ENCODE measurements around the gene OR4F6. TPM values are rescaled to one million over a fixed set of nuclear protein-coding genes. Genes with fewer than 3 reads are reported as not detected.

OR4F6 gene
- total RNA-seq, 1 donor from 2014 or later = not detected

DNA sequence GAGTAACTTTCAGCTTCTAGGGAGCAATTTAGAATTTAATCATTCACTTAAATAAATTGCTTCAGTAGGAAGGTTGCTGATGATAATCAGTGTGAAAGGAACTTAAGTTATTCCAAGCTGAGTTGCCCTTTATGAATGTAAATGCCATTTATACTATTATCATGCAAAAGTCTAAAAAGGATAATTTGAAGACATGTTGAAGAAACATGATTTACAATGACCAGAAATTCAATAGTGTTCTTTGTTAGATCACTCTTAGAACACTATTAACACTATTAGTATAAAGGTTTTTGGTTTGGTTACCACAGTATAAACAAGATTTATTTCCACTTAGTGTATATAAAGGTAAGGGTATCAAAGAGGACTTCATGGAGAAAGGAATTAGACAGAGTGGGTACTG, 1.6 kb downstream of the OR4F6 start:
- no peak for DNase-seq (ENCODE audit: low read depth)

DNA sequence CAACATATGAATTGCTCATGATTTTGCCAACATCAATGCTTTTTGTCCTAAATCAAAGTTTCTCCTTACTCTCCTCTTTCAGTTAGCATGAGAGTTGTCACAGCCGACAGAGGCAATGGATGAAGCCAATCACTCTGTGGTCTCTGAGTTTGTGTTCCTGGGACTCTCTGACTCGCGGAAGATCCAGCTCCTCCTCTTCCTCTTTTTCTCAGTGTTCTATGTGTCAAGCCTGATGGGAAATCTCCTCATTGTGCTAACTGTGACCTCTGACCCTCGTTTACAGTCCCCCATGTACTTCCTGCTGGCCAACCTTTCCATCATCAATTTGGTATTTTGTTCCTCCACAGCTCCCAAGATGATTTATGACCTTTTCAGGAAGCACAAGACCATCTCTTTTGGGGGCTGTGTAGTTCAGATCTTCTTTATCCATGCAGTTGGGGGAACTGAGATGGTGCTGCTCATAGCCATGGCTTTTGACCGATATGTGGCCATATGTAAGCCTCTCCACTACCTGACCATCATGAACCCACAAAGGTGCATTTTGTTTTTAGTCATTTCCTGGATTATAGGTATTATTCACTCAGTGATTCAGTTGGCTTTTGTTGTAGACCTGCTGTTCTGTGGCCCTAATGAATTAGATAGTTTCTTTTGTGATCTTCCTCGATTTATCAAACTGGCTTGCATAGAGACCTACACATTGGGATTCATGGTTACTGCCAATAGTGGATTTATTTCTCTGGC, 2.5 kb downstream of the OR4F6 start:
- no peak for DNase-seq (ENCODE audit: low read depth)

DNA sequence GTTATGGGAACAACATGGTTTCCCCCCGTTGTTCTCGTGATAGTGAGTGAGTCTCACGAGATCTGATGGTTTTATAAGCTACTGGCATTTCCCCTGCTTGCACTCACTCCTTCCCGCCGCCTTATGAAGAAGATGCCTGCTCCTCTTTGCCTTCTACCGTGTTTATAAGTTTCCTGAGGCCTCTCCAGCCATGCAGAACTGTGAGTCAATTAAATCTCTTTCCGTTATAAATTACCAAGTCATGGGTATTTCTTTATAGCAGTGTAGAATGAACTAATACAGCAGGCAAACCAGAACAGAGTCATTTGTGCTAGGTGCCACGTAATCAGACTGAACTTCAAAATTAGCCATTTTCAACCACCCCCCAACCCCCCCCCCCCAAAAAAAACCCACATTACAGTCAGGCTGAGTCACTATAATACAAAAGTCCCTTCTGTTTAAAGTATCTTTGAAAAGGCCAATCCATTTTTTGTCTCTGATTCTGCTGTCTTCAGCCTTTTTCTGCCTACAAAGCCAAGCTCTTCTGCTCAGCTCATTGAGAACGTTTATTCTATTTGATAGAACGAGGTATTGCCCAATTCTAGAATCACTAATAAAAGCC, 4.1 kb downstream of the OR4F6 start:
- peak; percentile 97 for DNase-seq (ENCODE audit: low read depth)

DNA sequence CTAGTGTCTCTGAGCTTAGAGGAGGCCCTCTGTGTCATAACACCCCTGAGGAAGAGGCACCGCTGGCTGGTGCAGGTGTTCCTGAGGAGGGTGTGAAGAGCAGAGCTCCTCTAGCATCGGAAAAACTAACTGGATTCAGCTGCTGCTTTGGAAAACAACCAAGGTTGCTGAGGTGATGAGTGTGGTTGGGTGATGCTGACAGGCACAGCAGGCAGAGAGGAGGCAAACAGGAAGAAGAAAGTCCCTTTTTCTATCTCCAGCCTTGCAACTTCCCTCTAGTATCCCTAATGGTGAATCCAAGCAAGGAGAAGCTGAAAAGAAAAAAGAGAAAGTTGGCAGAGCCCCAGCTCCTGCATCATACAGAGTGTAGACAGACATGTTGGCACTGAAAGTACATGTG, 4.9 kb downstream of the OR4F6 start:
- peak; percentile 89 for DNase-seq (ENCODE audit: low read depth)

DNA sequence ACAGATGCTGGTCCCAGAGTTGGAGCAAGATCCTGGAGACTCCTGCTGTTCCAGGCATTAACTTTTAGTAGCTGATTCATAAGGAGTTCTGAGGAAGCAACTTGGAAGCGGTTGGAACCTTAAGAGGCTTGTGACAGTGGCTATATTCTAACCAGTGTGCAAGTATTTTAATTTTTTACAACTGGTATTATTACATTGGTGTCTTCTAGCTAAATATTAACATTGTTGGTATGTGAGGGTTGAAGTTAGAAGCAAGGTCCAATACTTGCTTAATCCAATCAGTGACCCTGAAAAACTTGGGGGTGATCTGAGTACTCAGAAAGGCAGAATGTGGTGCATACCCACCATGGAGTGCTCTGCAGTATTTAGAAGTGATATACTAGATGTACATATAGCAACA, 7.1 kb downstream of the OR4F6 start:
- peak; percentile 75 for DNase-seq (ENCODE audit: low read depth)

DNA sequence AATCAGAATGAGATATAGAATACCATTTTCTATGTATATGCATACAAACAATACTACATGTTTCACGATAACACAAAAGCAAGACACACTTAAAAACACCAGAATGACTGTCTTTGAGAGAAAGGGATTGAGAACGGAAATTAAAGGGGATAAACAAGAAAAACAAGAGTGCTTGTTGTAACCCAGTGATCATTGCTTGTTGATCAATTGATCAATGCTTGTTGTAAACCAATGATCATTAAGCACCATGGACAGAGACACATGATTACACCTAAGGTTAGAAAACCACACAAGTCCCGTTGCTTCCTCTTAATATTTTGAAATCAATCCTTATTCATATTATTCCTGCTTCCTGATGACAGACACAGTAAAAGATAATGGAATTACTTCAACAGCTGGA, 7.6 kb downstream of the OR4F6 start:
- peak; percentile 46 for DNase-seq (ENCODE audit: low read depth)

DNA sequence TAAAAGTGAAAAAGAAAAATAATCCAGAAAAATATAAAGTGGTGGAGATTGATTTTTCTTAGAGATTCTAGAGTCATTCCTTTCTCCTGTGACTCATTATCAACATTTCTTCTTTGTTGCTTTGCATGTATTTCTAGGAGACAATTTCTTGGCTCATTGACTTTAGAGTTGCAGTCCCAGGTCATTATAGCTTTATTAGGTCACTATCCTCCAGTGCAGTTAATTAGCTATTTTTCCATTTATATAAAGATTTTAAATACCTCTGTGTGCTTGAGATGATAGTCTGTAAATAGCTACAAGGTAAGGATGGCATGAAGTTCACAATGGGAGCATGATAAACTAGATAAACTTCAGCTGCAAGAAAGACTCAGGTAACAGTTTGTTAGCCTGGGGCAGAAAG, 8.6 kb downstream of the OR4F6 start, which contains the start of gene OR4F15:
TSS of gene OR4F15 (plus strand) at position 301 of the 400 bp plus-strand sequence. CDS start 5,985 bp downstream, outside the sequence.
- peak; percentile 29 for DNase-seq (ENCODE audit: low read depth)

DNA sequence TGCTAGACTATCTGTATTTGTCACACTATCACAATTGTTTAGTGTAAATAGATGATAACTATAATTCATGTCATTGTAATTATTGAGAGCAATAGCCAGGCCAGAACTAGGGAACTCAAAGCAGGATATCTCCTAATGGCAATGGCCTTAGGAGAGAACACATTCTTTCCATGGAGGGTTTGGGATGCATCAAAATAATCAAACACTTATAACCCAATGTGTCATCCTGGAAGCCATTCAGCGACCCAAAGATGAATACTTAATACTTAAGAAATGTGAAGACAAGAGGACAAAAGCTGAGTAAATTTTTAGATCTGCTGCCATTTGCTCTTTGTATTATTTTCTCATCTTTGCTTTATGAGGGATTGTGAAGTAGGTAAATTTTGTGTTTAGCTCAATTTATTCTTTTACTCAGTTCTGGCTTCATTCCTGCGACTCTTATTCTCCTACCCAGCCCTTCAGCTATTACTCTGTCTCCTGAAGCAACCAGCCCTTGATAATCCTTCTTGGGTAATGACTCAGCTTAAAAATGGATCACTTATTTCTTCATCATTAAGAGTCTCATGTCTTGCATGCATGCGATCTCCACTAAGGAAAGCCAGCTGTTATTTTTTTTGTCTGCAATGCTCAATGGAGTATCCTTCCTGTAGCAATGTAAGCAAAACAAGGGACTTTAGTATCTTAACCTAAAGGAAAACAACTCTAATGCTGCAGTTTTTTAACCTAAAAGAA, 10.7 kb downstream of the OR4F6 start:
- peak; percentile 95 for DNase-seq (ENCODE audit: low read depth)

DNA sequence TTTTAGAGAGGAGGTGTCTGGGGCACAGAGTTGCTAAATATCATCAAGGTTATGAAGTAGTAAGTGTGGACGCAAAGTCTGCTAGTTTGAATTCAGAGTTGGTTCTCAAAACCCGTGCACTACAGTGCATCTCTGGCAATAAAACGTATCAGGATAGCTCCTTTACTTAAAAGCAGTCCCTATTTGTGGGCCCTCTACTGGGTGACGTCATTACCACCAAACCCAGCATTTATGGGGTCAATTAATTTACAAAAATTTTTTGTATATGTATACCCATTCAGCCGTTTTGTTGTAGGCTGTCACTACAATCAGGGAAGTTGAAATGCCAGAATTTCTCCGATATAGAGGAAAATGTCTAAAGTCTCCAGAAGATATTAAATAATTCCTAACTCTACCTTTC, 17.5 kb downstream of the OR4F6 start:
- DNase-seq (ENCODE audit: low read depth) = no peak

DNA sequence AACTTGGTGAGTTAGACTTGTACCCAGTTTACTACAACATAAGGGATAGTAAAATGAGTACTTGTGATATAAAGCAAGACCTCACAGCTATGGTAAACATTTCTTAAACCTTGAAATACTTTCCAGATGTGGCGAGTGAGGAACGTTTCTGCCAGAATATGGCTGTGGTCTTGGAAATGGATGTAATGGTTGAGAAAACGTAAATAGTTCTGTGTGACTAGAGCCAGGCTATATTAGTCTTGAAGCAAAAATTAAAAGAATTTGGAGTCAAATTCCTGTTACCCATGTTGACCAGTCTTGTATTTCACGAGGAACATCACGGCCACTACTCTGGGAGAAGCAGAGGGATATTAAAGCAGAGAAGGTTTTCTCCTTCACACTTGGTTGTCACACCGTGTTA, 23.9 kb downstream of the OR4F6 start:
- DNase-seq (ENCODE audit: low read depth) = no peak

DNA sequence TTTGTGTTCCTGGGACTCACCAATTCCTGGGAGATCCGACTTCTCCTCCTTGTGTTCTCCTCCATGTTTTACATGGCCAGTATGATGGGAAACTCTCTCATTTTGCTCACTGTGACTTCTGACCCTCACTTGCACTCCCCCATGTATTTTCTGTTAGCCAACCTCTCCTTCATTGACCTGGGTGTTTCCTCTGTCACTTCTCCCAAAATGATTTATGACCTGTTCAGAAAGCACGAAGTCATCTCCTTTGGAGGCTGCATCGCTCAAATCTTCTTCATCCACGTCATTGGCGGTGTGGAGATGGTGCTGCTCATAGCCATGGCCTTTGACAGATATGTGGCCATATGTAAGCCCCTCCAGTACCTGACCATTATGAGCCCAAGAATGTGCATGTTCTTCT, 25.5 kb downstream of the OR4F6 start:
- no peak for DNase-seq (ENCODE audit: low read depth)

DNA sequence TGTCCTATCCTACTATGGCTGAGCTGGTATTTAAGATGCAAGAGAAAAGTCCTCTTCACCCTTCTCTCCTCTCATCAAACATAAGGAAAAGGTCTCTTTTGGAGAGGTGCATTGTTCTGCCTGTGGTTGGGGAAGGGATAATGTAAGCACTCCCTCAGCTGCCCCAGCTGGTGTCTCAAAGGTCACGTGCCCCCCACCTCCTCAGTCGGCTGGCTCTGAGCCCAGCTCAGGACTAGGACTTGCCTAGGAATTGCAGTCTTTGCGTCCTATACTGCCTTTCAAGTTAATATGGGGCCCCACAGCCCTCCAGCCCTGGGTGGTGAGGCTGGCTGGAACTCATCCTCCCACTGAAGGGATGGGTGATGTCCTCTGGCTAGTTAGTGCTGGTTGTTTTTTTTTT, 38.3 kb downstream of the OR4F6 start:
- DNase-seq (ENCODE audit: low read depth) = no peak

DNA sequence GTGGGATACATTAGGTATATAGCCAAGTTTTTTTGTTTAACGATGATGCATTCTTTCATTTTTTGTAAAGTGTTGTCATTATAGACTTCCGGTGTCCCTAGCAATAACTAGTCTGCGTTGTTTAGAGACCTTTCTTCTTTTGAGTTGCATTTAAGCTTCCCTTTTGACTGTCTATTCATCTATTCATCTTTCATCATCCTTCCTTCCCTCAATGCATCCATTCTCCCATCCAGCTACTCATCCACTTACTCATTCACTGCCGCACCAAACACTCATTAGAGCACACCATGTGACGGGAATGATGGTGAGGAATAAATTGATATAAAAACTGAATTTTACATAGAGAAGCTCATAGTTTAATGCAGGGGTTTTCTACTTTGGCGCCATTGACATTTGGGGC, 41.6 kb downstream of the OR4F6 start:
- no peak for DNase-seq (ENCODE audit: low read depth)

DNA sequence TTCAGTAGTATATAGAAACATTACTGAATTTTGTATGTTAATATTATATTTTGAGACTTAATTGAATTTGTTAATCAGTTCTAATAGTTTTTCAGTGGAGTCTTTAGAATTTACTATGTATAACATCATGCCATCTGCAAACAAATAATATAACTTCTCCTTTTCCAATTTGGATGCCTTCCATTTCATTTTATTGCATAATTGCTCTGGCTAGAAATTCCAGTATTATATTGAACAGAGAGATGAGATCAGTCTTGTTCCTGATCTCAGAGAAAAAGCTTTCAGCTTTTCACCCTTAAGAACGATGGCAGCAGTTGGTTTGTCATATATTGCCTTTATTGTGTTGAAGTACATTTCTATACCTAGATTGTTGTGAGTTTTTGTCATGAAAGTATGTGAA, 49.0 kb downstream of the OR4F6 start:
- no peak for DNase-seq (ENCODE audit: low read depth)

Other genes with a start within 250 kb of the OR4F6 start
- gene TM2D3, start 151.1 kb upstream of the OR4F6 start, total RNA-seq = 46.2 and 57.1 TPM in 2 replicates
- 10.2 and 11.3 TPM in 2 replicates for gene TARS3, start 79.0 kb upstream of the OR4F6 start, total RNA-seq
- 0.20 TPM in 1 of 2 replicates, not detected in the other for gene OR4F15, start 8.7 kb downstream of the OR4F6 start, total RNA-seq

Data from renal cortical epithelial cell (primary cell).